Activated CD4-positive, alpha-beta T cell treated with anti-CD3 and anti-CD28 coated beads for 48 hours (primary cell): Measurements from ENCODE around the gene USH1G.

Experiments used
- DNase-seq: peaks from one replicate; pipeline ENCODE4 v3.0.0-alpha.2; 2020

The USH1G gene

GRCh38 chr17:74953134-74953687 lies 30.2 kb upstream of the USH1G start:
- DNase-seq: no peak

- no peak for DNase-seq
Observed at GRCh38 chr17:74952431-74953133, 29.5 kb upstream of the USH1G start.

- DNase-seq: no peak
Observed at GRCh38 chr17:74951680-74952421, 28.8 kb upstream of the USH1G start.

GRCh38 chr17:74951065-74951464 lies 28.0 kb upstream of the USH1G start:
- no peak for DNase-seq

GRCh38 chr17:74950207-74950606 lies 27.2 kb upstream of the USH1G start:
- DNase-seq: no peak

- DNase-seq: no peak
Observed at GRCh38 chr17:74949455-74950115, 26.5 kb upstream of the USH1G start.

- DNase-seq: no peak
Observed at GRCh38 chr17:74947041-74947754, 24.1 kb upstream of the USH1G start.

GRCh38 chr17:74946641-74947040 lies 23.6 kb upstream of the USH1G start:
- no peak for DNase-seq

GRCh38 chr17:74945543-74945942 lies 22.5 kb upstream of the USH1G start:
- no peak for DNase-seq

GRCh38 chr17:74943808-74944522 lies 20.9 kb upstream of the USH1G start:
- DNase-seq: no peak

- DNase-seq: no peak
Observed at GRCh38 chr17:74941128-74941725, 18.2 kb upstream of the USH1G start.

- DNase-seq: no peak
Observed at GRCh38 chr17:74939534-74939933, 16.5 kb upstream of the USH1G start.

- no peak for DNase-seq
Observed at GRCh38 chr17:74938194-74938950, 15.3 kb upstream of the USH1G start.

GRCh38 chr17:74937064-74938051 lies 14.3 kb upstream of the USH1G start:
- DNase-seq: no peak

GRCh38 chr17:74936470-74936799 lies 13.4 kb upstream of the USH1G start:
- DNase-seq: no peak

GRCh38 chr17:74935585-74936469 lies 12.8 kb upstream of the USH1G start, which contains the start of gene OTOP3:
OTOP3 (plus strand) TSS chr17:74935898; CDS start chr17:74935922, 24 bp downstream.
- no peak for DNase-seq

GRCh38 chr17:74935048-74935447 lies 12.0 kb upstream of the USH1G start:
- DNase-seq: no peak

GRCh38 chr17:74930535-74931036 lies 7.5 kb upstream of the USH1G start:
- no peak for DNase-seq

GRCh38 chr17:74928786-74929185 lies 5.7 kb upstream of the USH1G start:
- no peak for DNase-seq
